MM.1S (cell line): ENCODE measurements around the gene METTL1.

ENCODE experiments used
- CTCF ChIP-seq: fragments of 300-600 bp; sonication (generic); IDR thresholded peaks from 2 replicates; pipeline ENCODE4 v1.5.1; 2016; ENCODE audit warnings: antibody characterized with exemption, low read length, mixed read lengths
- EZH2 ChIP-seq: fragments of 300-600 bp; sonication (generic); optimal IDR thresholded peaks from 2 replicates; pipeline ENCODE3; 2017; ENCODE audit warnings: low read depth, mild to moderate bottlenecking, antibody characterized with exemption, low read length, mixed read lengths

- TF ChIP-seq CTCF (no peak), EZH2 (no peak)
Measured at GRCh38 chr12:57816001-57816854, 44.3 kb upstream of the METTL1 start.
